Smooth muscle cell (in vitro differentiated cells): ENCODE results near the gene PLAA. TPM values are rescaled to one million over a fixed set of nuclear protein-coding genes. Genes with fewer than 3 reads are reported as not detected.
A peak's percentile ranks its signal among the peaks of the same experiment; 100 is the strongest.

ENCODE experiments used
- DNase-seq: peaks from one replicate; lab custom pipeline; 2025; ENCODE audit not compliant: unreplicated experiment; lab: John Stamatoyannopoulos, UW
- H2AFZ ChIP-seq: fragments of 200-600 bp; sonication (generic); 2 replicates; pipeline ENCODE4 v1.6.0; 2016; ENCODE audit warnings: antibody characterized with exemption, low read depth, mild to moderate bottlenecking
- H3F3A ChIP-seq: fragments of 200-600 bp; sonication (generic); 2 replicates; pipeline ENCODE4 v1.6.0; 2017; ENCODE audit warnings: antibody characterized with exemption, low read depth
- H3K27ac ChIP-seq: fragments of 200-600 bp; sonication (generic); 2 replicates; pipeline ENCODE4 v1.5.1; 2016; ENCODE audit warnings: low read depth, mild to moderate bottlenecking
- H3K27me3 ChIP-seq: fragments of 200-600 bp; sonication (generic); 2 replicates; pipeline ENCODE4 v1.6.1; 2016; ENCODE audit warnings: low read depth, mild to moderate bottlenecking
- H3K36me3 ChIP-seq: fragments of 200-600 bp; sonication (generic); 2 replicates; pipeline ENCODE4 v1.5.1; 2016; ENCODE audit warnings: low read depth
- H3K4me1 ChIP-seq: fragments of 200-600 bp; sonication (generic); 2 replicates; pipeline ENCODE4 v1.5.1; 2016; ENCODE audit warnings: low read depth
- H3K4me2 ChIP-seq: fragments of 200-600 bp; sonication (generic); 2 replicates; pipeline ENCODE4 v1.6.0; 2016; ENCODE audit warnings: mild to moderate bottlenecking
- H3K4me3 ChIP-seq: fragments of 200-600 bp; sonication (generic); 2 replicates; pipeline ENCODE4 v1.5.1; 2016; ENCODE audit warnings: mild to moderate bottlenecking
- H3K79me2 ChIP-seq: fragments of 200-600 bp; sonication (generic); 2 replicates; pipeline ENCODE4 v1.6.0; 2016; ENCODE audit warnings: low read depth, mild to moderate bottlenecking
- H3K9ac ChIP-seq: fragments of 200-600 bp; sonication (generic); 2 replicates; pipeline ENCODE4 v1.6.0; 2016; ENCODE audit warnings: low read depth
- H3K9me3 ChIP-seq: fragments of 200-600 bp; sonication (generic); replicated peaks from 2 replicates; pipeline ENCODE4 v1.5.1; 2016; ENCODE audit warnings: low read depth
- H4K20me1 ChIP-seq: fragments of 200-600 bp; sonication (generic); 2 replicates; pipeline ENCODE4 v1.6.0; 2016; ENCODE audit warnings: low read depth
- CTCF ChIP-seq: fragments of 200-600 bp; sonication (generic); IDR thresholded peaks from 2 replicates; pipeline ENCODE4 v1.5.1; 2017; ENCODE audit warnings: borderline replicate concordance, mild to moderate bottlenecking, antibody characterized with exemption; ENCODE audit not compliant: insufficient read depth, poor library complexity, severe bottlenecking
- WGBS: methylation state at CpG from one replicate; pipeline ENCODE4 v1.1.7; 2016; ENCODE audit warnings: low lambda C conversion rate; 5-methylcytosine and 5-hydroxymethylcytosine counted together
- polyA plus RNA-seq: library from polyadenylated mRNA; unstranded; fragments of >200 nt; fragmentation: Nextera tagmentation; extraction: Ambion mirVana; gene quantifications from 2 replicates; pipeline ENCODE4 v1.2.1, GENCODE V29; 2016
- total RNA-seq: library from RNA; depleted of rRNA; stranded (reverse); fragments of >200 nt; gene quantifications from 2 replicates; pipeline ENCODE4 v1.2.3, GENCODE V29; 2014

Gene PLAA
- total and polyA plus RNA-seq, 2 experiments from 2014 or later, result 30.3 to 32.3 TPM

GRCh38 chr9:26956860-26957233 is 9.8 kb upstream of the PLAA start:
- H4K20me1 ChIP-seq, result no peaks in the 10 kb centered on the region
- H3K9ac ChIP-seq, result peak overlapping the region; percentile 87
- H3F3A ChIP-seq, result peaks cover 4% of the 10 kb centered on the region
- peaks cover 14% of the 10 kb centered on the region for H3K4me1 ChIP-seq
- H3K36me3 ChIP-seq, result no peaks in the 10 kb centered on the region
- H3K79me2 ChIP-seq, result peaks cover 12% of the 10 kb centered on the region
- H2AFZ ChIP-seq, result peak overlapping the region; percentile 84
- peak overlapping the region; percentile 85 for H3K27ac ChIP-seq
- whole genome bisulfite sequencing, result 41% methylated on average over 6 of the region's 6 CpGs
- H3K27me3 ChIP-seq, result no peaks in the 10 kb centered on the region
- TF ChIP-seq CTCF, result no peak
- no peaks in the 10 kb centered on the region for H3K9me3 ChIP-seq
- H3K4me2 ChIP-seq, result peak overlapping the region; percentile 85
- no peak for DNase-seq
- H3K4me3 ChIP-seq, result peak overlapping the region; percentile 59

DNA sequence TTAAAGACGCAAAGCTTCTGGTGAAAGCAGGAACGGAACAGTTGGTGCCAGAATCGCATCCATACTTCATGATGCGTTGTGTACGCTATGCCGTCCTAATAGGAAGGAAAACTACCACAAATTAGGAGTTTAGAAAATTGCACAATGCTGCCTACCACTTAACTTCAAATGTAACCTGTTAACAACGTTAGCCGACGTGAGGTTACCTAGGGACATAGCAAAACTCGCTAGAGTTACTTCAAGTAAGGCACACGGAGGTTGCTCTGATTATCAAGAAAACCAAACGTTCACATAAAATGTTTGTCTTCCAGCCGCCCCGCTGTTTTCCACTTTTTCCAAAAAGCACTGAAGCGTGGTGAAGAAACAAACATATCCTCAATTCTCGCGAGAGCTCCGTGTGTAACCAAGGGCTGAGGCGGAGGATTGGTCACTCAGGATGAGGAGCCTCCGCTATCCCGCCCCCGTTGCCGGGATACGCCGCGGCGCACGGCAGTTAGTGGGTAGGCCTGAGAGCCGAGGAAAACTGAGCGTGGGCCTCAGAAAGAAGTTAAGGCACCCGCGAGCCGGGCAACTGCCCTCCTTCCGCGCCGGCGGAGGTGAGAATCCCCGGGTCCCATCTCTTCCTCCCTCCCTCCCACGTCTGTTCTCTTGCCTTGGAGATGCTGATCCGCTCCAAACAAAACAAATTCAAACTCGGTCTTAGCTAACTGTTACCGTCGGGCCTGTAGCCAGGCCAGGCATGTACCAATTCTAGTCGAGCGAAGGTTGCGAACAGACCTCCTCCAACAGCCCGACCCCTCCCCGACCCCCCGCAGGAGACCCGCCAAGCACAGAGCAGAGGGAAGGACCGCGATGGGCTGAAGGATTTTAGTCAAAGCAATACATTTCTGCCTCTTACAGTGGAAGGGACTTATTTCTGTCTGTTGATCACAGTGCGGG is 9.1 kb upstream of the PLAA start, which contains the start of gene IFT74:
Gene IFT74, plus strand, starts transcription at position 492 of the 939 bp plus-strand sequence. CDS start 5,556 bp downstream, outside the sequence.
- peak within 1 kb of the TSS; percentile 59 for H3K4me3 ChIP-seq
- peak within 1 kb of the TSS; percentile 84 for H2AFZ ChIP-seq
- peak; percentile 77 for DNase-seq
- TF ChIP-seq CTCF, result no peak
- peak within 1 kb of the TSS; percentile 87 for H3K9ac ChIP-seq
- peak within 1 kb of the TSS; percentile 85 for H3K4me2 ChIP-seq
- H4K20me1 ChIP-seq, result no peaks in the 10 kb centered on the region
- peaks cover 14% of the 10 kb centered on the region for H3K4me1 ChIP-seq
- peaks cover 4% of the 10 kb centered on the region for H3F3A ChIP-seq
- no peaks in the 10 kb centered on the region for H3K27me3 ChIP-seq
- peaks cover 12% of the 10 kb centered on the region for H3K79me2 ChIP-seq
- H3K27ac ChIP-seq, result peak within 1 kb of the TSS; percentile 85
- no peaks in the 10 kb centered on the region for H3K9me3 ChIP-seq
- H3K36me3 ChIP-seq, result no peaks in the 10 kb centered on the region
- under 1% methylated on average over 53 of the region's 53 CpGs for WGBS

DNA sequence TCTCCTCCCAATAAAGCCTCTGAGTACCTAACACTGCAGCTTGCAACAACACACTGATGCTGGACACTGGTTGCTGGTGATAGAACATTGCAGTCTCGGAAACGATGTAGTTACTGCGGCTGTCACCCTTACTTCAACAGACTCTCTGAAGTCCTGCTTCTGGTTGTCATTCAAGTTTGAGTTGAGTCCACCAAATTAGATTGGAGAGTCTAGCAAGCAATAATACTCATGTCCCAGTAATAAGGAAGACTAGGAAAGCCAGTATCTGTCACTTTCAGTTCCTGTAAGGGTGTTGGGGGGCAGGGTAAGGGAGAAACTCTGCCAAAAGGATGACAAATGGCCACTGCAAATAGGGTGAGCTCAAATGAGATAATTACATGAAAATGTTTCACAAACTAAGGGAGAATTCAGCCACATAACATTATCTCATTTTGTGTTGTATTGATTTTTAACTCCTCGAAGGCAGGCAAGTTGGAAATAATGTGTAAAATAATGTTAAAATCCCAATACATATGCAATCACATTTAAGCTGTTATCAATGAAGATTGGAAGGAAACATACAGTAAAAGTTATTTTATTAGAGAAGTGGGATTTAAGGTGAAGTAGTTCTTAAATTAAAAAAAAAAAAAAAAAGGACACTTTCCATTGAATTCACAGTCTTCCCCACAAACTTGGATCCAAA is 8.3 kb upstream of the PLAA start:
- peak overlapping the region; percentile 85 for H3K4me2 ChIP-seq
- no peaks in the 10 kb centered on the region for H3K9me3 ChIP-seq
- TF ChIP-seq CTCF, result no peak
- peaks cover 14% of the 10 kb centered on the region for H3K4me1 ChIP-seq
- peaks cover 4% of the 10 kb centered on the region for H3F3A ChIP-seq
- no peaks in the 10 kb centered on the region for H3K27me3 ChIP-seq
- peak overlapping the region; percentile 85 for H3K27ac ChIP-seq
- H4K20me1 ChIP-seq, result no peaks in the 10 kb centered on the region
- peaks cover 12% of the 10 kb centered on the region for H3K79me2 ChIP-seq
- peak overlapping the region; percentile 87 for H3K9ac ChIP-seq
- H3K36me3 ChIP-seq, result no peaks in the 10 kb centered on the region
- no peak for DNase-seq
- peak overlapping the region; percentile 84 for H2AFZ ChIP-seq
- WGBS, result 85% methylated on average over 4 of the region's 4 CpGs
- H3K4me3 ChIP-seq, result peak overlapping the region; percentile 59
